ENCODE results near the gene IL1RAPL1. TPM values are rescaled to one million over a fixed set of nuclear protein-coding genes. Genes with fewer than 3 reads are reported as not detected.

The IL1RAPL1 gene
- total and polyA plus RNA-seq, 9 of the 15 experiments (the other 6 are each of a cell fraction or from before 2014, with no cell fraction given), result 0.04 to 0.07 (median 0.04) TPM; not detected in 6

DNA sequence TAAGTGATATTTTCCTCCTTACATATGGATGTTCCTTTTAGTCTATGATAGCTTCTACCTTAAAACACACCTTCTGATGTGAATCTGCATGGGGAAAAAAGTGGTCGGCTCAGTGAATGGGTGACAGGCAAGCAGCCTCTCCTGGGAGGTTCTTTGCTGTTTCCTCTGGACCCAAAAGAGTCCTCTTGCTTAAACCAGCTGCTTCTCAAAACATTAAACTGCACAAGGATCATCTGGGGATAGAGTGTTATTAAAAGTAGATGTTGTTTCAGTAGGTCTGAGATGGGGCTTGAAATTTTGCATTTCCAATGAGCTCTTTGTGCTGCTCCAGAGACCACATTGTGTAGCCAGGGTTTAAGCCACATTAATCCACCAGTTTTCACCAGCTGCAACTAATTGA lies 452.9 kb downstream of the IL1RAPL1 start (continued):
- TF ChIP-seq ZNF41 (CRISPR knock-in tag; conservative IDR thresholded peaks at IDR 0.05), result no peak
- no peak for TF ChIP-seq C11orf30 (IDR thresholded peaks at IDR 0.05; ENCODE audit: low read depth)

DNA sequence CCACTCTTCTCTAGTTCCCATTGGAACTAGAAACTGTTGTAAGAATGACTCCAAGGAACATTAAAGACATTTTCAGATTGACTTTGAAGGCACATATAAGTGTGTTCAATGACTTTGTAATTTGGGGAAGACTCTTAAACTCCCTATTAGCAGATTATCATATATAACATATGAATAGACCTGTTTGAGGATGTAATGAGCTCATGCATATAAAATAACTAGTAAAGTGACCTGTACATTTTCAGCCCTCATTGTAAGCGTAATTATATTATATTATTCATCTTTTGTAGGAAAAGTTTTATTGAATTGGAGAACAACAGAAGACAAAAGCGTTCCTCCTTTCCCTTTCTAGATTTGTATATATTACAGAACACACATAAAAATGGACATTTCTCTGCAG lies 455.1 kb downstream of the IL1RAPL1 start:
- DNase-seq (ENCODE audit: extremely low read depth in 1 of 4, low spot score in 3 of 4) (no peak), FAIRE-seq (no peak), ATAC-seq (no peak)
- H3K9ac ChIP-seq (ENCODE audit: insufficient read depth in 1 of 2, low read depth in 2 of 2, low read length in 2 of 2), result no peak overlapping the region
- CTCF ChIA-PET (ENCODE audit: low intra/inter-chr PET ratio), result no interaction called here
- no peaks in the 10 kb centered on the region for H3K79me2 ChIP-seq (ENCODE audit: control insufficient read depth, insufficient read depth, low read length)
- no peak overlapping the region for H2AFZ ChIP-seq (ENCODE audit: low read depth, low read length)
- H3K9me3 ChIP-seq (replicated peaks; ENCODE audit: control insufficient read depth, insufficient read depth, low read depth, low read length), result no peaks in the 10 kb centered on the region
- H3K27me3 ChIP-seq (ENCODE audit: control insufficient read depth in 2 of 2, insufficient read depth in 2 of 2, low read length in 2 of 2), result no peaks in the 10 kb centered on the region
- in situ Hi-C loops (cut with MboI), result no loop called here
- H4K20me1 ChIP-seq (replicated peaks; ENCODE audit: control insufficient read depth, insufficient read depth, low read length), result no peaks in the 10 kb centered on the region
- H3K27ac ChIP-seq (ENCODE audit: extremely low read depth, low read depth, low read length), result no peak overlapping the region
- no TSS peak for BruUV-seq (replicated peaks)
- WGBS (ENCODE audit: insufficient coverage, low coverage, missing lambda C conversion rate), result 0% methylated on average over 2 of the region's 2 CpGs
- H3K9me1 ChIP-seq (ENCODE audit: control insufficient read depth, insufficient read depth, low read length), result no peaks in the 10 kb centered on the region
- no peak overlapping the region for H3K4me3 ChIP-seq
- POLR2A ChIA-PET, result no interaction called here
- H3K4me2 ChIP-seq (ENCODE audit: insufficient read depth, low read length), result no peak overlapping the region
- H3K4me1 ChIP-seq (replicated peaks in 1 of 2; ENCODE audit: control insufficient read depth in 2 of 2, insufficient read depth in 2 of 2, low read length in 2 of 2), result no peaks in the 10 kb centered on the region
- intact Hi-C loops (cut with micrococcal nuclease), result no loop called here
- no peaks in the 10 kb centered on the region for H3K36me3 ChIP-seq (ENCODE audit: control insufficient read depth, insufficient read depth, low read length)
- TF ChIP-seq STAG1 (CRISPR knock-in tag; IDR thresholded peaks at IDR 0.05; ENCODE audit: borderline replicate concordance) (no peak), MIER1 (IDR thresholded peaks at IDR 0.05; ENCODE audit: low read depth) (no peak), ELF1 (tag; IDR thresholded peaks at IDR 0.05) (no peak), HDAC1 (IDR thresholded peaks at IDR 0.05) (no peak), LEF1 (IDR thresholded peaks at IDR 0.05) (no peak)

All from K562 (cell line).